ENCODE results near the gene ADAMTS10.

- no peak for TF ChIP-seq CTCF (IDR thresholded peaks at IDR 0.05; ENCODE audit: low read length)
- TF ChIP-seq EZH2 (optimal IDR thresholded peaks at IDR 0.05; ENCODE audit: low read depth, low read length): no peak
Observed at GRCh38 chr19:8655340-8655709, 44.8 kb upstream of the ADAMTS10 start.
